ENCODE results near the gene NCOR1.
A peak's percentile ranks its signal among the peaks of the same experiment; 100 is the strongest.
"Not testable (repeated sequence)": the region's sequence is repeated elsewhere in the genome, so short reads cannot be mapped to it uniquely, and the experiment has no call there.

Gene NCOR1

GRCh38 chr17:16215273-16215964 is at the start of gene NCOR1:
TSS of gene NCOR1 (minus strand) at chr17:16215534. CDS start at chr17:16194569, 20,965 bp downstream.
- peak; percentile 91 for DNase-seq

GRCh38 chr17:16262201-16262600 is 46.9 kb upstream of the NCOR1 start:
- DNase-seq = no peak

GRCh38 chr17:16261049-16261448 is 45.7 kb upstream of the NCOR1 start:
- no peak for DNase-seq

DNA sequence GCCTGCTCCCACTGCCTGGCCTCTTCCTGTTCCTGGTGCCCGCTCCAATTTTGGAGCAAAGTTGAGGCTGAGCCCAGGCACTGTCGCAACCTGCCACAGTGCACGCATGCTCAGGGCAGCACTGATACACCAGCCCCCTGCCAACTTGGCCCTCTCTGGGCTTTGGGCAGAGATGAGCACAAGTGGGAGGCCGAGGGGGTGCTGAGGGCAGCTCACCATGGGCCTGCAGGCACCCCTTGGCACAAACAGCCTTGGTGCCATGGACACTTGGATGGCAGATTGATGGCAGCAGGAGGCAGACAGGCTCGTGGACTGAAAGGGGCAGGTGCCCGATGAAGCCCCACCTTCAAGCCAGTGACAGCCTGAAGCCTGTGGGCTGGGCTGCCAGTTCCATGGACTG is 44.6 kb upstream of the NCOR1 start:
- no peak for DNase-seq

GRCh38 chr17:16258901-16259300 is 43.6 kb upstream of the NCOR1 start:
- DNase-seq = no peak

DNA sequence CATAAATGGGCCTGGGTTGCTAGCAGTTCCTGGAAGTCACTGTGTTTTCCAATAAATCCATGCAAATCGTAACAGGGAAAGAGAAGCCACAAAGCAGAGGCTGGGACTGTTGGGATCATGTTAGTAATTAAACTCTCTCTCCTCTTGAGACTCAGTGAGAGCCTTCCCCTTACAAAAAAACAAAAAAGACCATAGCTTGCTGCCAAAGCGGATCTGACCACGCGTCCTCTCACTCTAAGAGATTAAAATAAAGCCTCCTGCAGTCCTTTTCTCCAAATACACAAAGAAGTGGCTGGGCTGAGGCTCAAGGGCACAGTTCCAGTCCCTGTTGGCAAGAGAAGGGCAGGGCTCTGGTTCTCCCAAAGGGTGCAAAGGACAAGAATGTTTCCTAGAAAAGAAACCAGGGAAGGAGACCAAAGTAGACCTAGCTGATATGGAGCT is 40.2 kb upstream of the NCOR1 start:
- DNase-seq = no peak

DNA sequence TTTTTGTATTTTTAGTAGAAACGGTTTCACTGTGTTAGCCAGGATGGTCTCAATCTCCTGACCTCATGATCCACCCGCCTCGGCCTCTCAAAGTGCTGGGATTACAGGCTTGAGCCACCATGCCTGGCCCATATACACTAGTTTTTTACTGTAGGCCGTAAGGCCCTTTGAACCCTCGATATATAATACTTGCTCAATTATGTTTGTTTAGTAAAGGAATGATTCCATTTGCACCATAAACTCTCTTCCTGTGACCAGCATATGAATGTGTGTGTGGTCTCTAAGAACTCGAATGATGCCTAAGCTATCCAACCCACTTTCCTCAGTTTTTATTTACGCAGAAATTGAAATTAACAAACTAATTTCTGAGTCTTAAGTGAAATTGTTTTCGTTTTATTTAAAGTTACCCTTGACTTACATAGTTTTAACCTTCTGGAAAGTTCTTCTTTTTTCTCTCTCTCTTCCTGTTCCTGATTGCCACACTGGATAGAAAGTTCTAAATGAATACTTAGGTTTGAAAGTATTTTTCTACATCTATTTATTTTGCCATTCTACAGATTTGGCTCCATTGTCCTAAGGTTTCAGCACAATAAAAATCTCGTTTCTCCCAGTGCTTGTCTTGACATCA is 39.6 kb upstream of the NCOR1 start:
- no peak for DNase-seq

DNA sequence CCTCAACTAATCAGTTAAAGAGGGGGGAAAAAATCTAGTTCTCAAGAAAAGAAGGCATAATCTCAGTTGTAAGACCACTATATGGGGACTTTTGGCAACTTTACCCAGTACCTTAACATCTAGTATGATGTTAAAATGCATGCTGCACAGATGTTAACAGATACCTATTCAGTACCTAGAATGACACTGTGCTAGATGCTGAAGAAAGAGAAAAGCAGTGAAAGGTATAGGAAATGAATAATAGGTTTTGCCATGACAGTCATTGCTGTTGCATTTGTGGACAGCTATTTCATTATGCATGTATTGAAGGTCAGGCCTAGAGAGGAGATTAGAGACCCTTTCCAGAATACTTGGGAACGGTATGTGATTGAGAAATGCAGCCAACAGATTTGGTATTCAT is 36.2 kb upstream of the NCOR1 start:
- no peak for DNase-seq

DNA sequence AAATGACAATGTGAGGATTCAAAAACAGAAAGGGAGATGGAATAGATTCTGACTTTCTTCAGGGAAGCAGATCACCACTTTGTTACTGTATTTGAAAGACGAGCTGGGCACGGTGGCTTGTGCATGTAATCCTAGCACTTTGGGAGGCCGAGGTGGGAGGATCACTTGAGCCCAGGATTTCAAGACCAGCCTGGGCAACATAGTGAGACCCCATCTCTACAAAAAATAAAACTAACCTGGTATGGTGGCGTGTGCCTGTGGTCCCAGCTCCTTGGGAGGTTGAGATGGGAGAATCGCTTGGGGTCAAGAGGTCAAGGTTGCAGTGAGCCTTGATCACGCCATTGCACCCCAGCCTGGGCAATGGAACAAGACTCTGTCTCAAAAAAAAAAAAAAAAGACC is 35.7 kb upstream of the NCOR1 start:
- no peak for DNase-seq

- no peak for DNase-seq
Observed at GRCh38 chr17:16250635-16251034, 35.3 kb upstream of the NCOR1 start.

DNA sequence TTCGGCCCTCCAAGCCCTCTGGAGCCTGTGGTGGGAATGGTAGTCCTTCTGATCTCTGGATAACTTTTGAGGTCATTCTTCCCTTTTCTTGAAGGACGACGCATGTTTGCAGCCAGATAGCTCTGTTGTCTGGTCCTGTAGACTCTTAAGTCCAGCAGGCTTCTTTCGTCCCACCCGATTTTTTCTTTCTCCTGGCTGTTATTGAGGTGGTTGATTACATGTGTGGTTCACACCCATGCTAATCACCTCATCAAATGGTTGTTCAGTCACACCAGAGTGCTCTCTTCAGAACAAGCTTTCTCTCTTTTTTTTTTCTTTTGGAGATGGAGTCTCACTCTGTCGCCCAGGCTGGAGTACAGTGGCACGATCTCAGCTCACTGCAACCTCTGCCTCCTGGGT is 32.3 kb upstream of the NCOR1 start:
- no peak for DNase-seq

- DNase-seq = peak; percentile 38
Observed at GRCh38 chr17:16243801-16244567, 28.6 kb upstream of the NCOR1 start.

DNA sequence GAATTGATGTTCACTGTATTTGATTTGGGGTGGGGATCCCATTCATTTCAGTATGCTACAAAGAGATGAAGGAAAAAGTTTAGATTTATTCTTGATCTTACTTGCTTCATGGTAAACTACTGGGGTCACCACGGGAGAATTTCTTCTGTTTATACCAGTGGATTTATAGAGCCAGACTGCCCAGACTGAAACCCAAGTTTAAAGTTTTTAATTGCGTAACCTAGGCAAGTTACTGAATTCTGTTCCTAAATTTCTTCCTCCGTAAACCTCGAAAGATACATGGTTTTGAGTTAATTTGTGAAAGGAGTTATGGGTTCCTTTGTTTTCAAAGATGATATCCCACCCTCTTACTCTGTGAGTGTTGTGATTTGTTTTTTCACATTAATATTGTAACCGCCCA is 28.1 kb upstream of the NCOR1 start:
- no peak for DNase-seq

- no peak for DNase-seq
Observed at GRCh38 chr17:16241906-16242399, 26.6 kb upstream of the NCOR1 start.

GRCh38 chr17:16239931-16240330 is 24.6 kb upstream of the NCOR1 start:
- no peak for DNase-seq

GRCh38 chr17:16232391-16232790 is 17.1 kb upstream of the NCOR1 start:
- no peak for DNase-seq

- DNase-seq = not testable (repeated sequence)
Observed at GRCh38 chr17:16229912-16230561, 14.7 kb upstream of the NCOR1 start.

DNA sequence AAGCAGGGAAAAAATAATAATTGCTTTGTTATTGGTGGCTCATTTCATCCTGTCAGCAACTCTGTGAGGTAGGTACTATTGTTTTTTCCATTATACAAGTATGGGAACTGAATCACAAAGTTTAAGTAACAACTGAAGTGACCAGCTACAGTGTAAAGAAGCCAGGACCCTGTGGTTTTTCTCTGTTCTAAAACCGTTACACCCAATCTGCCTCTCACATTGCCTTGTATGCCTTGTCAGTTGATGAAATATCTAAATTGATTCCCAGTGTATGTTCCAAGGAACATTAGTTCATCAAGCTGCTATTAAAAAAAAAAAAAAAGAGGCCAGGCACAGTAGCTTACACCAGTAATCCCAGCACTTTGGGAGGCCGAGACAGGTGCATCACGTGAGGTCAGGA is 7.1 kb upstream of the NCOR1 start:
- DNase-seq = no peak

DNA sequence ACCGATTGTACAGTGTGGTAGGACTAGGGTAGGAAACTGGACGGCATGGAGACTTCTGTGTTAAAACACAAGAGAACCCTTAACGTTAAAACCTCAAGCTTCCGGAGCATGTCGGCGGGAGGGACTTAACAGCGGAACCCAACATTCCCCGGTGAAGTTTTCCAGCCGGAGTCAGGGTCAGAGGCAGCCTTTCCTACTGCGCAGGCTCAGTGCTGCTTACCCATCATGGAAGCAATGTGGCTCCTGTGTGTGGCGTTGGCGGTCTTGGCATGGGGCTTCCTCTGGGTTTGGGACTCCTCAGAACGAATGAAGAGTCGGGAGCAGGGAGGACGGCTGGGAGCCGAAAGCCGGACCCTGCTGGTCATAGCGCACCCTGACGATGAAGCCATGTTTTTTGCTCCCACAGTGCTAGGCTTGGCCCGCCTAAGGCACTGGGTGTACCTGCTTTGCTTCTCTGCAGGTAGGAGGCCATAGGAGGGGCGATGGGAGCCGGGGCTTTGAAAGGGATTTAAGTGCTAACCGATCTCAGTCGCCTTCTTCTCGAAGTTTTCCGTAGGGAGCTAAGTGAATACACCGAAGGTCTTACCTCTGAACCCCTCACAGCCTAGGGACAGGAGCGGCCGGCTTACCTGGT is 1.8 kb upstream of the NCOR1 start, which contains the start of gene PIGL:
TSS of gene PIGL (plus strand) at position 209 of the 634 bp plus-strand sequence. CDS start at position 226, 17 bp downstream.
- DNase-seq = peak; percentile 90

DNA sequence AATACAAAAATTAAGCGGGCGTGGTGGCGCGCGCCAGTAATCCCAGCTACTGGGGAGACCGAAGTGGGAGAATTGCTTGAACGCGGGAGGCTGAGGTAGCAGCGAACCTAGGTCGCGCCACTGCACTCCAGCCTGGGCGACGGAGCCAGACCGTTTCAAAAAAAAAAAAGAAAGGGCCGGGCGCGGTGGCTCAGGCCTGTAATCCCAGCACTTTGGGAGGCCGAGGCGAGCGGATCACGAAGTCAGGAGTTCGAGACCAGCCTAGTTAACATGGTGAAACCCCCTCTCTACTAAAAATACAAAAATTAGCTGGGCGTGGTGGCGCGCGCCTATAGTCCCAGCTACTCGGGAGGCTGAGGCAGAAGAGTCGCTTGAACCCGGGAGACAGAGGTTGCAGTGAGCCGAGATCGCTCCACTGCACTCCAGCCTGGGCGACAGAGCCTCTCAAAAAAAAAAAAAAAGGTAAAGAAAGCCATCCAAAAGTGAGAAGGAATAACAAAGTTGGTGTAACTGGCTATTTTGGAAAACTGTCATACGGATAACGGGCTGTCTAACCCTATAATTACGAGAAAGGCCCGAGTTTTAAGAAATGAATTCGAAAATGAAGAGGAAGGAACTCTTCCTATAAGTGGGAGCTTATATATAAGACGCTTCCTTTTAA is 1.1 kb upstream of the NCOR1 start:
- DNase-seq = not testable (repeated sequence)

GRCh38 chr17:16215965-16216316 is 607 bp upstream of the NCOR1 start:
- peak; percentile 43 for DNase-seq

DNA sequence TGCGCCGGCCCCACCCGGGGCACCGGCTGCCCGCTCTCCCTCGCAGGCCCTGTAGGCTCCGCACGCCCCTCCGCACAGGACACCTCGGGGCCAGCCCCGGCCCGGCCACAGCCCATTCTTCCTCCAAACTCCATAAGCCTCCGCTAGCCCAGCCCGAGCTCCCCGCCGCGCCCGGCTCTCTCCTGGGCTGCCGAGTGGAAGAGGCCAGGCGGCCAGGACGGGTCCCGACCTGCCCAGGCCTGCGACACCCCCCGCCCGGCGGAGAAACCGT is 397 bp downstream of the NCOR1 start:
- peak; percentile 39 for DNase-seq
